ENCODE measurements around the gene PRSS1.
"Not testable (repeated sequence)": the region's sequence is repeated elsewhere in the genome, so short reads cannot be mapped to it uniquely, and the experiment has no call there.

Gene PRSS1

DNA sequence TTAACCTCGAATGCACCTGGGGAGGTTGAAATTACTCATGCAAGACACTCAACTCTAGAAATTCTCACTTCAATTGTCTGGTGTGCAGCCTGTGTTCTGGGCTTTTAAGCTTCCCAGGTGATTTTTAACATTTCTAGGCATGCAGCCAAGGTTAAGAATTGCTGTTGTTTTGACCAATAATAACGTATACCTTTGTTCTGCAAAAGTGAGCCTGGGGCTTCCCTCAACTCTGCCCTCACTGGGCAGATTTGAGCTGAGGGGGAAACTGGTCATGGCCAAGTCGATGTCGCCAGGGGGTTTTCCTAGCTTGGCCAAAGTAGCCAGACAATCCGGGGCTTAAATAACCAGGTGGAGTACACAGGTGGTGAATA, 22.1 kb downstream of the PRSS1 start:
- TF ChIP-seq, protein P1, sequence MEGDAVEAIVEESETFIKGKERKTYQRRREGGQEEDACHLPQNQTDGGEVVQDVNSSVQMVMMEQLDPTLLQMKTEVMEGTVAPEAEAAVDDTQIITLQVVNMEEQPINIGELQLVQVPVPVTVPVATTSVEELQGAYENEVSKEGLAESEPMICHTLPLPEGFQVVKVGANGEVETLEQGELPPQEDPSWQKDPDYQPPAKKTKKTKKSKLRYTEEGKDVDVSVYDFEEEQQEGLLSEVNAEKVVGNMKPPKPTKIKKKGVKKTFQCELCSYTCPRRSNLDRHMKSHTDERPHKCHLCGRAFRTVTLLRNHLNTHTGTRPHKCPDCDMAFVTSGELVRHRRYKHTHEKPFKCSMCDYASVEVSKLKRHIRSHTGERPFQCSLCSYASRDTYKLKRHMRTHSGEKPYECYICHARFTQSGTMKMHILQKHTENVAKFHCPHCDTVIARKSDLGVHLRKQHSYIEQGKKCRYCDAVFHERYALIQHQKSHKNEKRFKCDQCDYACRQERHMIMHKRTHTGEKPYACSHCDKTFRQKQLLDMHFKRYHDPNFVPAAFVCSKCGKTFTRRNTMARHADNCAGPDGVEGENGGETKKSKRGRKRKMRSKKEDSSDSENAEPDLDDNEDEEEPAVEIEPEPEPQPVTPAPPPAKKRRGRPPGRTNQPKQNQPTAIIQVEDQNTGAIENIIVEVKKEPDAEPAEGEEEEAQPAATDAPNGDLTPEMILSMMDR (conservative IDR thresholded peaks at IDR 0.05; ENCODE audit: low read length), result no peak
- no peak overlapping the region for H3K4me3 ChIP-seq (ENCODE audit: low read length)
- no peak for DNase-seq (ENCODE audit: low read depth)

- H3K4me3 ChIP-seq (ENCODE audit: low read length), result no peak overlapping the region
- TF ChIP-seq, protein P1 (conservative IDR thresholded peaks at IDR 0.05; ENCODE audit: low read length), result no peak
- DNase-seq (ENCODE audit: low read depth), result no peak
Observed at GRCh38 chr7:142772051-142772450, 22.8 kb downstream of the PRSS1 start.

DNA sequence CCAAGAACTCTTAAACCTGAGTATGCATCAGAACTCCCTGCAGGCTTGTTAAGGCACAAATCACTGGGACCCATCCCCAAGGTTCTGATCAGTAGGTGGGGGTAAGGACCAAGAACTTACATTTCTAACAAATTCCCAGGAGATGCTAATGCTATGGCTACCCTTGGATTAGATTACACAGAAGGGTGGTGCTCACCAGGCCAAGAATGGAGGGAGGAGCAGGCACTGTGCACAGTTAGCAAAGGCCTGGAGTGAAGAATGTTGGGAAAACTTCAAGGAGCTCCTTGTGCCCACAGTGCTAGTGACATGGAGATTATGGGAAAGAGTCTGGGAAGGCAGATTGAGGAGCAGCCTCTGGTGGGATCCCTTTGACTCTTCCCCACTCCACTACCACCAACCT, 23.4 kb downstream of the PRSS1 start:
- DNase-seq (ENCODE audit: low read depth), result no peak
- no peak overlapping the region for H3K4me3 ChIP-seq (ENCODE audit: low read length)
- TF ChIP-seq, protein P1 (conservative IDR thresholded peaks at IDR 0.05; ENCODE audit: low read length), result no peak

DNA sequence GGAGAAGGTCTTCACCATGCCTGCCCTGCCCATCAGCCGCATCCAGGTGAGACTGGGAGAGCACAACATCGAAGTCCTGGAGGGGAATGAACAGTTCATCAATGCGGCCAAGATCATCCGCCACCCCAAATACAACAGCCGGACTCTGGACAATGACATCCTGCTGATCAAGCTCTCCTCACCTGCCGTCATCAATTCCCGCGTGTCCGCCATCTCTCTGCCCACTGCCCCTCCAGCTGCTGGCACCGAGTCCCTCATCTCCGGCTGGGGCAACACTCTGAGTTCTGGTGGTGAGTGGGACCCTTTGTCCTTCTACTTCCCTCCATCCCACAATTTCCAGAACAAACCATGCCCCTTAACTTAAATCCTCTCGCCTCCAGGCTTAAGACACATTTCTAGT, 24.0 kb downstream of the PRSS1 start:
- TF ChIP-seq, protein P1 (conservative IDR thresholded peaks at IDR 0.05; ENCODE audit: low read length), result no peak
- DNase-seq (ENCODE audit: low read depth), result no peak

DNA sequence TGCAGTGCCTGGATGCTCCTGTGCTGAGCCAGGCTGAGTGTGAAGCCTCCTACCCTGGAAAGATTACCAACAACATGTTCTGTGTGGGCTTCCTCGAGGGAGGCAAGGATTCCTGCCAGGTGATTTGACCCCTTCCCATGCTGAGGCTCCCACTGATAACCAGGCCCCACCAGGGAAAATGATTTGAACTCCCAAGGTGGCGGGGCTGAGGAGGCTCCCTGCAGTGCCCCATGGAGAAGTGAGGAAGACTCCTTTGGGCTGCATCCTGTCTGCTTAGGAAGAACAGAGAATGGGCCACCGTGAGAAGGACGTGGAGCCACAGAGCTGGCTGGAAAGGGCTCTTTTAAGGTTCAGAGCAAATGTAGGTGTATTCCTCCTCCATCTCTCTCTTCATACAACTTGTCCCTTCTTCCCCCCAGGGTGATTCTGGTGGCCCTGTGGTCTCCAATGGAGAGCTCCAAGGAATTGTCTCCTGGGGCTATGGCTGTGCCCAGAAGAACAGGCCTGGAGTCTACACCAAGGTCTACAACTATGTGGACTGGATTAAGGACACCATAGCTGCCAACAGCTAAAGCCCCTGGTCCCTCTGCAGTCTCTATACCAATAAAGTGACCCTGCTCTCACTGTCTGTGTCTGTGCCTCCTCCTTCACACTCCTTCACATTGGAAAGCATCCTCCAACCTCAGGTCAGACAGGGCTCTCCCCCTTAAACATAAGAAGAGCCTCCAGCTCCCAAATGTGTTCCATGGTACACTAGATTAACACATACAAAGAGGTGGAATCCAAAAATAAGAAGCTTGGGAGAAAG, 24.9 kb downstream of the PRSS1 start:
- H3K4me3 ChIP-seq (ENCODE audit: low read length), result no peak overlapping the region
- TF ChIP-seq, protein P1 (conservative IDR thresholded peaks at IDR 0.05; ENCODE audit: low read length), result no peak
- DNase-seq (ENCODE audit: low read depth), result no peak

More for the DNA sequence above, 24.0 kb downstream of the PRSS1 start:
- H3K4me3 ChIP-seq (ENCODE audit: low read length), result no peak overlapping the region

DNA sequence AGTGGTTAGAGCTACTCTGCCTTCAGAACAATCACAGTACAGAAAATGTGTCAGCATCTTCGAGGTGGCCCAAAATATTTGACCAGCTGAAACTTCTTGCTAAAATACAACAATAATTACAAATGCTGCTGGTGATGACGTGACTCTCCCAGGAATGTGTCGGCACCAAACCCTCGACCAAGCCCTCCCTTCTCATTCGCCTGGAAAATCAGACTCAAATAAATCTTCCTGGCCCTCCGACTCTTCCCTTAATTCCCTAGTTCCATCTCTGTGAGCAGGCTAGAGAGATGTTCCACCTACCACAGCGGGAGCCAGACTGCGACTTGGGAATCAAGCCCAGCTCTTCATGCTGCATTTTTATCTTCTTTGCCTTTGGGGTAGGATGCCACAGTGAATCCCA, 25.6 kb downstream of the PRSS1 start:
- TF ChIP-seq, protein P1 (conservative IDR thresholded peaks at IDR 0.05; ENCODE audit: low read length), result no peak
- H3K4me3 ChIP-seq (ENCODE audit: low read length), result no peak overlapping the region
- peak; percentile 35 for DNase-seq (ENCODE audit: low read depth)

DNA sequence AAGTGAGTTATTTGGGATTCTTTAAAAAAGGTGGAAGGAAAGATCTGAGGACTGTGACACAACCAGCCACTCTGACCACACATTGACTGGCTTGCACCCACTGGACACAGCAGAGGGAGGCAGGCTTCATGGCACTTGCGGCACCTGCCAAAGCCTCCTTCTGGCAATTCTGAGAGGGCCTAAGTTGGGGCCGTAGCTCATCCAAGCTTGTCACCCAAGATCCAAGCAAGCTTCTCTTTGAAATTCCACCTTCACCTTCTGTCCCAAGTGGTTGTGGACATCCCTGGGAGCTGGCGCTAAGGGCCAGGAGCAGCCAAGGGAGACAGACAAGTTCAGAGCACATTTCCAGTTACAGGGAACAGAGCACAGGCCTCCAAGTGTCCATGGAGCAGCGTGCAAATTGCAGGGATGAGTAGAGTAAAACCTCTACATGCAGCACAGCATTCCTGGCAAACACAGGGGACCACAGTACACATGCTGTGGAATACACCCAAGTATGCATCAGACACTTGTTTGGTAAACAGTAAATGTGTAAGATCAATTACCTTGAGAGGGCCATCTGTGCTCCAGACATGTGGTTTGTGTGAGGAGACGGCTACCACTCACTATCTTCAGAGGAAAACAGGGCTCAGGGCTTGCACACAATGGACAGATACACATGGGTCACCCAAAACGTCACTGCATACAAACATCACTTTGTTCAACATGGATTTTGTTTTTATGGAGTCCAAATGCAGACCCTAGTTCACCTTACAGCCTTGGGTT, 26.3 kb downstream of the PRSS1 start:
- DNase-seq (ENCODE audit: low read depth), result peak; percentile 34

More for the DNA sequence above, 26.3 kb downstream of the PRSS1 start:
- not testable (repeated sequence) for H3K4me3 ChIP-seq (ENCODE audit: low read length)

Data from AG10803 (cell line).